ENCODE results near the gene SLC39A3.

DNA sequence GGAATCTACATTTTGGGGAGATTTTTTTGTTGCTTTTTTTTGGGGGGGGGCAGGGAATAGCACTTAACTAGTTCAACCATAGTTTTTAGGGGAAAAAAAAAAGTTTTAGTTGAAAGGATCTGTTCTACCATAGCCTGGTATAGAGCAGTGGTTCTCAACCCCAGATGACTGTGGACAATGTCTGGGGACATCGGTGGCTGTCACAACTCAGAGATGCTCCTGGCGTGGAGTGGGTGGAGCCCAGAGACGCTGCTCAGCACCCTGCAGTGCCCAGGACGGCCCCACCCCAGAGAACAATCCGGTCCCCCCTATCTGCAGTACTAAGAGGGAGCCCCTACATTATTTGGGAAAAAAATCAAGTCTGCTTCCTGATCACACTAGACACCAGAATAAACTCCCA, 45.6 kb downstream of the SLC39A3 start:
- TF ChIP-seq NFIC (IDR thresholded peaks at IDR 0.05) (no peak), ZBTB7A (IDR thresholded peaks at IDR 0.05; ENCODE audit: low read depth) (no peak), EP300 (IDR thresholded peaks at IDR 0.05; ENCODE audit: borderline replicate concordance) (no peak), FOXM1 (IDR thresholded peaks at IDR 0.05; ENCODE audit: borderline replicate concordance, low read depth) (no peak), YY1 (IDR thresholded peaks at IDR 0.05; ENCODE audit: low read depth) (no peak), TCF12 (IDR thresholded peaks at IDR 0.05; ENCODE audit: low read depth) (no peak), CEBPB (IDR thresholded peaks at IDR 0.05) (no peak), TAF1 (IDR thresholded peaks at IDR 0.05; ENCODE audit: low read depth) (no peak), CREB1 (IDR thresholded peaks at IDR 0.05; ENCODE audit: low read depth) (no peak), TEAD4 (IDR thresholded peaks at IDR 0.05) (no peak)
- TF ChIP-seq, protein P1, sequence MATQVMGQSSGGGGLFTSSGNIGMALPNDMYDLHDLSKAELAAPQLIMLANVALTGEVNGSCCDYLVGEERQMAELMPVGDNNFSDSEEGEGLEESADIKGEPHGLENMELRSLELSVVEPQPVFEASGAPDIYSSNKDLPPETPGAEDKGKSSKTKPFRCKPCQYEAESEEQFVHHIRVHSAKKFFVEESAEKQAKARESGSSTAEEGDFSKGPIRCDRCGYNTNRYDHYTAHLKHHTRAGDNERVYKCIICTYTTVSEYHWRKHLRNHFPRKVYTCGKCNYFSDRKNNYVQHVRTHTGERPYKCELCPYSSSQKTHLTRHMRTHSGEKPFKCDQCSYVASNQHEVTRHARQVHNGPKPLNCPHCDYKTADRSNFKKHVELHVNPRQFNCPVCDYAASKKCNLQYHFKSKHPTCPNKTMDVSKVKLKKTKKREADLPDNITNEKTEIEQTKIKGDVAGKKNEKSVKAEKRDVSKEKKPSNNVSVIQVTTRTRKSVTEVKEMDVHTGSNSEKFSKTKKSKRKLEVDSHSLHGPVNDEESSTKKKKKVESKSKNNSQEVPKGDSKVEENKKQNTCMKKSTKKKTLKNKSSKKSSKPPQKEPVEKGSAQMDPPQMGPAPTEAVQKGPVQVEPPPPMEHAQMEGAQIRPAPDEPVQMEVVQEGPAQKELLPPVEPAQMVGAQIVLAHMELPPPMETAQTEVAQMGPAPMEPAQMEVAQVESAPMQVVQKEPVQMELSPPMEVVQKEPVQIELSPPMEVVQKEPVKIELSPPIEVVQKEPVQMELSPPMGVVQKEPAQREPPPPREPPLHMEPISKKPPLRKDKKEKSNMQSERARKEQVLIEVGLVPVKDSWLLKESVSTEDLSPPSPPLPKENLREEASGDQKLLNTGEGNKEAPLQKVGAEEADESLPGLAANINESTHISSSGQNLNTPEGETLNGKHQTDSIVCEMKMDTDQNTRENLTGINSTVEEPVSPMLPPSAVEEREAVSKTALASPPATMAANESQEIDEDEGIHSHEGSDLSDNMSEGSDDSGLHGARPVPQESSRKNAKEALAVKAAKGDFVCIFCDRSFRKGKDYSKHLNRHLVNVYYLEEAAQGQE (IDR thresholded peaks at IDR 0.05; ENCODE audit: low read depth), result no peak
- TF ChIP-seq, protein P2, sequence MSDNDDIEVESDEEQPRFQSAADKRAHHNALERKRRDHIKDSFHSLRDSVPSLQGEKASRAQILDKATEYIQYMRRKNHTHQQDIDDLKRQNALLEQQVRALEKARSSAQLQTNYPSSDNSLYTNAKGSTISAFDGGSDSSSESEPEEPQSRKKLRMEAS (IDR thresholded peaks at IDR 0.05), result no peak

Data from Ishikawa (cell line).